Lower leg skin (tissue), 4 donors: Measurements from ENCODE around the gene TSPAN15. TPM values are rescaled to one million over a fixed set of nuclear protein-coding genes. Genes with fewer than 3 reads are reported as not detected.

Experiments
- DNase-seq, 2 donors: peaks; one replicate each; pipeline ENCODE4 v3.0.0-alpha.2; 2019; ENCODE audit warnings: low spot score in 2 of 2
- H3K4me3 ChIP-seq: fragments of 200-600 bp; sonication (generic); 2 replicates; pipeline ENCODE4 v1.5.1; 2017; ENCODE audit warnings: mild to moderate bottlenecking, low read depth; ENCODE audit not compliant: poor library complexity, severe bottlenecking
- CTCF ChIP-seq, 3 donors: fragments of 450-650 bp; IDR thresholded peaks; one replicate each; pipeline ENCODE4 v1.5.1; 2016; ENCODE audit warnings: antibody characterized with exemption in 3 of 3, mild to moderate bottlenecking in 3 of 3, moderate library complexity in 2 of 3
- POLR2A ChIP-seq, 2 donors: fragments of 450-650 bp; IDR thresholded peaks; one replicate each; pipeline ENCODE4 v1.6.1; 2016 to 2017; ENCODE audit warnings: antibody characterized with exemption in 2 of 2, mild to moderate bottlenecking in 1 of 2, moderate library complexity in 1 of 2
- WGBS, 2 donors: methylation state at CpG; one replicate each; pipeline ENCODE4 v1.1.5; 2018; 5-methylcytosine and 5-hydroxymethylcytosine counted together
- intact Hi-C: fragments of 100-400 bp; cut with DNase I; formaldehyde crosslinking; loops from one replicate; pipeline ENCODE4 v1.15.0; 2023; ENCODE audit warnings: low total_unique reads
- total RNA-seq, 4 donors: library from RNA; depleted of rRNA; stranded (reverse); fragments of >200 nt; gene quantifications; one replicate each; pipeline ENCODE4 v1.1.0, GENCODE V29; 2016

The TSPAN15 gene
- total RNA-seq, 4 donors from 2014 or later: 5.9 to 47.7 (median 13.0) TPM

GRCh38 chr10:69418052-69418752 is 33.1 kb upstream of the TSPAN15 start:
- no peak overlapping the region for H3K4me3 ChIP-seq
- no peak for DNase-seq
- 77 to 83% methylated on average over 8 of the region's 8 CpGs for WGBS, 2 donors
- TF ChIP-seq POLR2A (IDR thresholded peaks at IDR 0.05): no peak
- TF ChIP-seq CTCF (IDR thresholded peaks at IDR 0.05): no peak
- intact Hi-C loops: no loop called here

GRCh38 chr10:69419096-69419743 is 32.0 kb upstream of the TSPAN15 start:
- DNase-seq: peak in 1 of 2 donors; percentile 58
- WGBS, 2 donors: 92 to 94% methylated on average over 15 to 18 of the region's 18 CpGs
- no peak overlapping the region for H3K4me3 ChIP-seq
- no peak for TF ChIP-seq CTCF (IDR thresholded peaks at IDR 0.05)
- TF ChIP-seq POLR2A (IDR thresholded peaks at IDR 0.05): no peak
- intact Hi-C loops: no loop called here

GRCh38 chr10:69419744-69420126 is 31.5 kb upstream of the TSPAN15 start:
- intact Hi-C loops: no loop called here
- 83 to 90% methylated on average over 11 of the region's 11 CpGs for WGBS, 2 donors
- DNase-seq: peak in 1 of 2 donors; percentile 77
- no peak overlapping the region for H3K4me3 ChIP-seq
- TF ChIP-seq POLR2A (IDR thresholded peaks at IDR 0.05) (no peak), CTCF (IDR thresholded peaks at IDR 0.05) (no peak)

GRCh38 chr10:69421611-69422308 is 29.5 kb upstream of the TSPAN15 start:
- intact Hi-C loops: no loop called here
- TF ChIP-seq POLR2A (IDR thresholded peaks at IDR 0.05) (no peak), CTCF (IDR thresholded peaks at IDR 0.05) (no peak)
- WGBS, 2 donors: 70 to 82% methylated on average over 13 of the region's 13 CpGs
- H3K4me3 ChIP-seq: no peak overlapping the region
- peak in 1 of 2 donors; percentile 85 for DNase-seq

GRCh38 chr10:69422676-69423075 is 28.6 kb upstream of the TSPAN15 start:
- WGBS, 2 donors: 90 to 93% methylated on average over 4 of the region's 4 CpGs
- no peak for TF ChIP-seq POLR2A (IDR thresholded peaks at IDR 0.05)
- TF ChIP-seq CTCF (IDR thresholded peaks at IDR 0.05): no peak
- DNase-seq: peak in 1 of 2 donors; percentile 57
- intact Hi-C loops: no loop called here
- H3K4me3 ChIP-seq: no peak overlapping the region
